GM21576 (cell line): Measurements from ENCODE around the gene ZNF552.
"Not testable (repeated sequence)": the region's sequence is repeated elsewhere in the genome, so short reads cannot be mapped to it uniquely, and the experiment has no call there.

Experiments
- ATAC-seq: cut with Tn5 transposase; IDR thresholded peaks from one replicate; pipeline ENCODE4 v1.9.1; 2021; ENCODE audit warnings: mild to moderate bottlenecking, moderate library complexity; ENCODE audit not compliant: unreplicated experiment

Gene ZNF552

GRCh38 chr19:57814505-57815246 is at the start of gene ZNF552:
ZNF552 (minus strand) TSS chr19:57814913; CDS start chr19:57814743, 170 bp downstream.
- peak; percentile 74 for ATAC-seq

- ATAC-seq = not testable (repeated sequence)
These were observed 47.6 kb upstream of the ZNF552 start for GRCh38 chr19:57862351-57862750.

GRCh38 chr19:57854117-57854516 is 39.4 kb upstream of the ZNF552 start:
- ATAC-seq = not testable (repeated sequence)

- ATAC-seq = not testable (repeated sequence)
These were observed 37.3 kb upstream of the ZNF552 start for GRCh38 chr19:57851812-57852603.

- no peak for ATAC-seq
These were observed 35.9 kb upstream of the ZNF552 start for GRCh38 chr19:57850553-57851017.

GRCh38 chr19:57849666-57850473 is 35.2 kb upstream of the ZNF552 start, which contains the start of gene ZNF587:
ZNF587 (plus strand) TSS chr19:57849859; CDS start chr19:57850039, 180 bp downstream.
- ATAC-seq = peak; percentile 94

- peak; percentile 24 for ATAC-seq
These were observed 34.5 kb upstream of the ZNF552 start for GRCh38 chr19:57849162-57849665.

GRCh38 chr19:57847164-57847563 is 32.5 kb upstream of the ZNF552 start:
- ATAC-seq = not testable (repeated sequence)

GRCh38 chr19:57841122-57841763 is 26.5 kb upstream of the ZNF552 start:
- ATAC-seq = no peak

GRCh38 chr19:57838622-57839191 is 24.0 kb upstream of the ZNF552 start:
- not testable (repeated sequence) for ATAC-seq

- ATAC-seq = not testable (repeated sequence)
These were observed 22.3 kb upstream of the ZNF552 start for GRCh38 chr19:57836991-57837390.

GRCh38 chr19:57830071-57830602 is 15.4 kb upstream of the ZNF552 start, which contains the start of gene ZNF587B:
ZNF587B (plus strand) TSS chr19:57830299; CDS start chr19:57830529, 230 bp downstream.
- ATAC-seq = no peak

- ATAC-seq = no peak
These were observed 14.6 kb upstream of the ZNF552 start for GRCh38 chr19:57829316-57829715.

GRCh38 chr19:57825511-57825910 is 10.8 kb upstream of the ZNF552 start:
- ATAC-seq = no peak

- ATAC-seq = not testable (repeated sequence)
These were observed 8.9 kb upstream of the ZNF552 start for GRCh38 chr19:57823608-57824007.

- ATAC-seq = not testable (repeated sequence)
These were observed 8.4 kb upstream of the ZNF552 start for GRCh38 chr19:57823155-57823554.

- ATAC-seq = not testable (repeated sequence)
These were observed 6.8 kb upstream of the ZNF552 start for GRCh38 chr19:57821501-57821900.

- ATAC-seq = not testable (repeated sequence)
These were observed 6.4 kb upstream of the ZNF552 start for GRCh38 chr19:57821095-57821494.

GRCh38 chr19:57820599-57820998 is 5.9 kb upstream of the ZNF552 start:
- ATAC-seq = no peak
